AG09309 (cell line): Measurements from ENCODE around the gene HMGCL.

Source experiments
- DNase-seq: peaks from one replicate; pipeline ENCODE4 v3.0.0-alpha.2; 2010; ENCODE audit warnings: low read depth
- H3K4me3 ChIP-seq: 2 replicates; pipeline ENCODE4 v1.5.1; 2011; ENCODE audit warnings: mild to moderate bottlenecking, low read depth, low read length, moderate library complexity; ENCODE audit not compliant: control insufficient read depth
- CTCF ChIP-seq: IDR thresholded peaks from 2 replicates; pipeline ENCODE4 v1.5.1; 2011; ENCODE audit warnings: mild to moderate bottlenecking, low read depth, low read length, inconsistent platforms; ENCODE audit not compliant: insufficient read depth, control insufficient read depth; ENCODE audit errors: missing control alignments

The HMGCL gene

GRCh38 chr1:23825076-23825761 is at the start of gene HMGCL:
Gene HMGCL (minus strand): TSS chr1:23825429. CDS start chr1:23825415, 14 bp downstream.
- peak within 1 kb of the TSS; percentile 92 for H3K4me3 ChIP-seq
- peak; percentile 42 for DNase-seq
- no peak for TF ChIP-seq CTCF

GRCh38 chr1:23872421-23872820 is 47.2 kb upstream of the HMGCL start:
- DNase-seq, result no peak
- no peak overlapping the region for H3K4me3 ChIP-seq
- TF ChIP-seq CTCF, result no peak

- no peak for DNase-seq
- TF ChIP-seq CTCF, result no peak
- peak overlapping the region; percentile 74; the same call in 1 of the 2 replicates for H3K4me3 ChIP-seq
Observed at GRCh38 chr1:23869051-23869450, 43.8 kb upstream of the HMGCL start.

- no peak for TF ChIP-seq CTCF
- DNase-seq, result no peak
- peak overlapping the region; percentile 74 for H3K4me3 ChIP-seq
Observed at GRCh38 chr1:23868557-23869016, 43.4 kb upstream of the HMGCL start.

GRCh38 chr1:23867895-23868556 is 42.8 kb upstream of the HMGCL start, which contains the start of gene FUCA1:
Gene FUCA1 (minus strand): TSS chr1:23868290. CDS start chr1:23868286, 4 bp downstream.
- H3K4me3 ChIP-seq, result peak within 1 kb of the TSS; percentile 74
- DNase-seq, result peak; percentile 37
- peak; percentile 91 for TF ChIP-seq CTCF

GRCh38 chr1:23867542-23867894 is 42.3 kb upstream of the HMGCL start:
- no peak for TF ChIP-seq CTCF
- DNase-seq, result no peak
- H3K4me3 ChIP-seq, result peak overlapping the region; percentile 74
